Mucosa of stomach (tissue), 1 donor: Measurements from ENCODE around the gene HERC4.

Experiments used
- H3K27me3 ChIP-seq: one replicate; pipeline ENCODE4 v1.7.0; 2013; ENCODE audit warnings: mild to moderate bottlenecking, low read length; ENCODE audit not compliant: control insufficient read depth, insufficient read depth
- H3K36me3 ChIP-seq: one replicate; pipeline ENCODE4 v1.7.0; 2013; ENCODE audit warnings: low read length; ENCODE audit not compliant: control insufficient read depth, insufficient read depth
- H3K4me1 ChIP-seq: one replicate; pipeline ENCODE4 v1.7.0; 2013; ENCODE audit warnings: mild to moderate bottlenecking, low read length; ENCODE audit not compliant: control insufficient read depth, insufficient read depth
- H3K4me3 ChIP-seq: one replicate; pipeline ENCODE4 v1.7.0; 2013; ENCODE audit warnings: low read length
- H3K9ac ChIP-seq: one replicate; pipeline ENCODE4 v1.7.0; 2013; ENCODE audit warnings: mild to moderate bottlenecking, low read length, moderate library complexity
- H3K9me3 ChIP-seq: one replicate; pipeline ENCODE4 v1.7.0; 2013; ENCODE audit warnings: mild to moderate bottlenecking, low read length, moderate library complexity; ENCODE audit not compliant: control insufficient read depth
- donor health status: Pancreatic carcinoma.

Gene HERC4

DNA sequence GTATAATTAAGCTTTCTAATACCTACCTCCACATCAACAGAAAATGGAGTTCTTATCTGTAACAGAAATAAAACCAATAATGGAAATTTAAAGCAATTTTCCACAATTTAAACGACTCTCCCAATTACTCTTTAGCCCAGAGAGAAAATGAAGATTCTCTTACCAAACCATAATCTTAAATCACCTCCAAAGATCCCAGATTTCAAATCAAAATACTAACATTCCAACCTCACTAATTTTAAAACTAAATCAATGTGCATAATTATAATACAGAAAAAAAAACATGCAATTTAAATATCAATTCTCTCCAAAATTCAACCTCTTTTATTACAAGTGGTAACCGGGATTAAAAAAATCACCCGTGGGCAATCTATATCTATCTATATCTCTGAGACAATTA is 1.5 kb downstream of the HERC4 start:
- peak overlapping the region; percentile 98 for H3K9ac ChIP-seq
- H3K4me1 ChIP-seq = peaks cover 15% of the 10 kb centered on the region
- H3K9me3 ChIP-seq = no peaks in the 10 kb centered on the region
- no peaks in the 10 kb centered on the region for H3K36me3 ChIP-seq
- H3K4me3 ChIP-seq = peak overlapping the region; percentile 43
- no peaks in the 10 kb centered on the region for H3K27me3 ChIP-seq

DNA sequence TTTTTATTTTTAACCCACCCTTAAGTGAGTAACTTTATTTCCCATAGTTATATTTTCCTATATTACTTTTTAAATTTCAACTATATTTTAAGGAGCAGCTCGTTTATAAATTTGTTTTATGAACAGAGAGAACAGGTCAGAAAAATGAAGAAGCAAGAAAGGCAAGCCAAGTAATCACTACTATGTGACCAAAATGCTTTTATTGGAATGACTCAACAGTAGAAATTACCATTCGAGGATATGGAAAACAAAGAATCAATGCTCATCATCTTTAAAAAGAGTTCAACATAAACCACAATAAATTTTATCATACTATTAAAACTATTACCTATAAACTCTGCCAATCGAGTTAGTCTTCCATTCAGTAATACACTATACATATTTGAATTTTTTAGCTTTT is 7.6 kb downstream of the HERC4 start:
- Histone ChIP-seq H3K9ac (no peak overlapping the region), H3K9me3 (no peaks in the 10 kb centered on the region), H3K36me3 (no peaks in the 10 kb centered on the region), H3K4me3 (no peak overlapping the region), H3K27me3 (no peaks in the 10 kb centered on the region), H3K4me1 (peaks cover 6% of the 10 kb centered on the region)

GRCh38 chr10:68067029-68067428 is 8.1 kb downstream of the HERC4 start:
- Histone ChIP-seq H3K4me1 (peaks cover 2% of the 10 kb centered on the region), H3K9ac (no peak overlapping the region), H3K4me3 (no peak overlapping the region), H3K36me3 (no peaks in the 10 kb centered on the region), H3K27me3 (no peaks in the 10 kb centered on the region), H3K9me3 (no peaks in the 10 kb centered on the region)

GRCh38 chr10:68053553-68053952 is 21.5 kb downstream of the HERC4 start:
- H3K36me3 ChIP-seq = no peaks in the 10 kb centered on the region
- H3K4me1 ChIP-seq = no peaks in the 10 kb centered on the region
- H3K4me3 ChIP-seq = no peak overlapping the region
- no peaks in the 10 kb centered on the region for H3K9me3 ChIP-seq
- no peaks in the 10 kb centered on the region for H3K27me3 ChIP-seq
- H3K9ac ChIP-seq = no peak overlapping the region

GRCh38 chr10:68052463-68052862 is 22.6 kb downstream of the HERC4 start:
- H3K4me1 ChIP-seq = no peaks in the 10 kb centered on the region

DNA sequence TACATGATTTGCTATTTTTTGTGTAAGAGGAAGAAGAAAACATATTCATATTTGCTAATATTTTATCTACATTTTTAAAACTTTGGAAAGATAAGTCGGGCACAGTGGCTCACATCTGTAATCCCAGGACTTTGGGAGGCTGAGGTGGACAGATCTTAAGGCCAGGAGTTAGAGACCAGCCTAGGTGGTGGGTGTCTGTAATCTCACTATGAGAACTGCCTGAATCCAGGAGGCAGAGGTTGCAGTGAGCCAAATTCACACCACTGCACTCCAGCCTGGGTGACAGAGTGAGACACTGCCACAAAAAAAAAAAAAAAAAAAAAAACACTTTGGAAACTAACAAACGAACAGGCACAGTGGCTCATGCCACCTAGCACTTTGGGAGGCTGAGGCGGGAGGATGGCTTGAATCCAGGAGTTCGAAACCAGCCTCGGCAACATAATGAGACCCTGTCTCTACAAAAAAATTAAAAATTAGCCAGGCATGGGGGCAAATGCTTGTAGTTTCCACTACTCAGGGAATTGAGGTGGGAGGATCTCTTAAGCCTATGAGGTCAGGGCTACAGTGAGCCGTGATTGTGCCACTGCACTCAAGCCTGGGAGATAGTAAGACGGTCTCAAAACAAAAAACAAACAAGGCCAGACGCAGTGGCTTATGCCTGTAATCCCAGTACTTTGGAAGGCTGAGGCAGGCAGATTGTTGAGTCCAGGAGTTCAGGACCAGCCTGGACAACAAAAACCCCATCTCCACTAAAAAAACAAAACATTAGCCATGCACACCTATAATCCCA is 25.6 kb downstream of the HERC4 start:
- H3K36me3 ChIP-seq = no peaks in the 10 kb centered on the region
- H3K9ac ChIP-seq = no peak overlapping the region
- H3K27me3 ChIP-seq = no peaks in the 10 kb centered on the region
- no peak overlapping the region for H3K4me3 ChIP-seq
- H3K4me1 ChIP-seq = no peaks in the 10 kb centered on the region
- H3K9me3 ChIP-seq = no peaks in the 10 kb centered on the region

More at GRCh38 chr10:68052463-68052862, 22.6 kb downstream of the HERC4 start:
- Histone ChIP-seq H3K9me3 (no peaks in the 10 kb centered on the region), H3K4me3 (no peak overlapping the region), H3K27me3 (no peaks in the 10 kb centered on the region), H3K9ac (no peak overlapping the region), H3K36me3 (no peaks in the 10 kb centered on the region)

GRCh38 chr10:68047554-68048327 is 27.3 kb downstream of the HERC4 start:
- no peaks in the 10 kb centered on the region for H3K4me1 ChIP-seq
- no peak overlapping the region for H3K9ac ChIP-seq
- no peaks in the 10 kb centered on the region for H3K27me3 ChIP-seq
- H3K4me3 ChIP-seq = no peak overlapping the region
- H3K9me3 ChIP-seq = no peaks in the 10 kb centered on the region
- no peaks in the 10 kb centered on the region for H3K36me3 ChIP-seq

DNA sequence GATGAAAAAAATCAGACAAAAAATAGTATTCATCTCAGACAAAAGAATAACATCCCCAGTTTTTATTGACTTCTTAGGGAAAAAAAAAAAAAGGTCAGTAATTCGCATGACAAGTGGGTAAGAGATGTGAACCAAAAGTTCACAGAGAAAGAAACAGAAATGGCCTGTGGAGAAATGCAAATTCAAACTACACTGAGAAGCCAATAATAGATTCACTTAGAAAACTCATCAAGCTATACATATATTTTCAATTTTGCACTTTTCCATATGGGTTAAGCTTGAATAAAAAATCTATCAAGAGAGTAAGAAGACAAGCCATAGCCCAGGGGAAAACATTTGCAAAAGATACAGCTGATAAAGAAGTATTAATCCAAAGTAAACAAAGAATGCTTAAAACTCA is 28.0 kb downstream of the HERC4 start:
- Histone ChIP-seq H3K36me3 (no peaks in the 10 kb centered on the region), H3K9me3 (no peaks in the 10 kb centered on the region), H3K9ac (no peak overlapping the region), H3K27me3 (no peaks in the 10 kb centered on the region), H3K4me3 (no peak overlapping the region), H3K4me1 (no peaks in the 10 kb centered on the region)

DNA sequence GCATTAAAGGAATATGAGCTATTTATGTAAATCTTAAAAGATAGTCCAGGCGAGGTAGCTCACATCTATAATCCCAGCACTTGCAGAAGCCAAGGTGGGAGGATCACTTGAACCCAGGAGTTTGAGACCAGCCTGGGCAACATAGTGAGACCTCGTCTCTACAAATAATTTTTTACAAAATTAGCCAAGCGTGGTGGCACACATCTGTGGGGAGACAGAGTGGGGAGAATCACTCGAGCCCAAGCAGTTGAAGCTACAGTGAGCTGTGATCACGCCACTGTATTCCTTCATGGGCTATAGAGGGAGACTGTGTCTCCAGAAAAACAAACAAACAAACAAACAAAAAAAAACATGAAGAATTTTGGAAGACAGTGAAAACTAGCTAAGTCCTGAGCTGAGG is 28.4 kb downstream of the HERC4 start:
- no peak overlapping the region for H3K9ac ChIP-seq
- no peaks in the 10 kb centered on the region for H3K36me3 ChIP-seq
- H3K4me1 ChIP-seq = no peaks in the 10 kb centered on the region
- no peaks in the 10 kb centered on the region for H3K9me3 ChIP-seq
- H3K4me3 ChIP-seq = no peak overlapping the region
- H3K27me3 ChIP-seq = no peaks in the 10 kb centered on the region

DNA sequence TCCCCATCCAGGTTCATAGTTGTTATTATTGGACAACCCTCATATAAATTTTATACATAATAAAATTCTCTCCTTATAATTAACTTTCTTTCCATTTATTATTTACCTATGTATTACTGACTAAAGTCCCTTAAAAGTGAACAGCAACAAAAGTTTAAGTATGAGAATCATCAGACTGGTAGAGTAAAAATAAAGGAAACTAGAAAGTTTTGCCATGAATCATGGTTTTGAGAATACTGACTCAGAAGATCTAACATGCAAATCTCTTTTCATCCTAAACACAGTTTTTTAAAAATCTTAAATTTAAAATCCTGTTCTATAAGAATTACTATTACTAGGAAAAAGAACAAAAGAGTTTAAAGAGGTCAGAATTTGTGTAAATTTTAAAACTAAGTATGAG is 32.1 kb downstream of the HERC4 start:
- Histone ChIP-seq H3K27me3 (no peaks in the 10 kb centered on the region), H3K36me3 (no peaks in the 10 kb centered on the region), H3K9ac (no peak overlapping the region)

GRCh38 chr10:68032113-68032512 is 43.0 kb downstream of the HERC4 start:
- Histone ChIP-seq H3K9me3 (no peaks in the 10 kb centered on the region), H3K4me3 (no peak overlapping the region), H3K36me3 (no peaks in the 10 kb centered on the region)

More for the DNA sequence above, 32.1 kb downstream of the HERC4 start:
- no peaks in the 10 kb centered on the region for H3K4me1 ChIP-seq
- H3K4me3 ChIP-seq = no peak overlapping the region
- no peaks in the 10 kb centered on the region for H3K9me3 ChIP-seq

GRCh38 chr10:68027429-68027828 is 47.7 kb downstream of the HERC4 start:
- H3K27me3 ChIP-seq = no peaks in the 10 kb centered on the region
- no peaks in the 10 kb centered on the region for H3K36me3 ChIP-seq
- peaks cover 5% of the 10 kb centered on the region for H3K4me1 ChIP-seq
- no peak overlapping the region for H3K4me3 ChIP-seq
- H3K9ac ChIP-seq = no peak overlapping the region
- no peaks in the 10 kb centered on the region for H3K9me3 ChIP-seq

More at GRCh38 chr10:68032113-68032512, 43.0 kb downstream of the HERC4 start:
- Histone ChIP-seq H3K27me3 (no peaks in the 10 kb centered on the region), H3K9ac (no peak overlapping the region), H3K4me1 (peaks cover 5% of the 10 kb centered on the region)
